Measurements from ENCODE around the gene TMC1. TPM values are rescaled to one million over a fixed set of nuclear protein-coding genes. Genes with fewer than 3 reads are reported as not detected.

Gene TMC1
- total RNA-seq, 2 experiments from 2014 or later = not detected

GRCh38 chr9:72701510-72701909 lies 180.1 kb downstream of the TMC1 start:
- H3K27ac Mint-ChIP-seq = no peak overlapping the region
- CTCF ChIA-PET = no interaction called here
- no peaks in the 10 kb centered on the region for H3K4me1 Mint-ChIP-seq (ENCODE audit: low read depth)
- no peaks in the 10 kb centered on the region for H3K36me3 Mint-ChIP-seq
- no peak for DNase-seq
- POLR2A ChIA-PET = no interaction called here
- H3K9me3 Mint-ChIP-seq = no peaks in the 10 kb centered on the region
- intact Hi-C loops (cut with micrococcal nuclease) = no loop called here
- H3K27me3 Mint-ChIP-seq = no peaks in the 10 kb centered on the region
- H3K4me3 Mint-ChIP-seq = no peak overlapping the region

- intact Hi-C loops (cut with micrococcal nuclease) = no loop called here
- no peaks in the 10 kb centered on the region for H3K36me3 Mint-ChIP-seq
- H3K27me3 Mint-ChIP-seq = no peaks in the 10 kb centered on the region
- H3K4me1 Mint-ChIP-seq (ENCODE audit: low read depth) = no peaks in the 10 kb centered on the region
- CTCF ChIA-PET = interaction anchor here (2.6 kb wide), 1 partner anchor 9 kb away, joined by 9 read pairs; no protein-coding TSS in a partner anchor
- H3K27ac Mint-ChIP-seq = no peak overlapping the region
- no peak overlapping the region for H3K4me3 Mint-ChIP-seq
- POLR2A ChIA-PET = no interaction called here
- no peaks in the 10 kb centered on the region for H3K9me3 Mint-ChIP-seq
- DNase-seq = no peak
Observed at GRCh38 chr9:72703574-72703973, 182.2 kb downstream of the TMC1 start.

- no peak overlapping the region for H3K27ac Mint-ChIP-seq
- H3K4me3 Mint-ChIP-seq = no peak overlapping the region
- intact Hi-C loops (cut with micrococcal nuclease) = no loop called here
- DNase-seq = no peak
- no peaks in the 10 kb centered on the region for H3K27me3 Mint-ChIP-seq
- ChIA-PET POLR2A (no interaction called here), CTCF (interaction anchor here (0.6 to 2.6 kb wide), 3 partner anchors 10 to 424 kb away, joined by 3 to 9 read pairs (median 5); no protein-coding TSS in a partner anchor)
- no peaks in the 10 kb centered on the region for H3K4me1 Mint-ChIP-seq (ENCODE audit: low read depth)
- H3K36me3 Mint-ChIP-seq = no peaks in the 10 kb centered on the region
- no peaks in the 10 kb centered on the region for H3K9me3 Mint-ChIP-seq
Observed at GRCh38 chr9:72704688-72705375, 183.4 kb downstream of the TMC1 start.

DNA sequence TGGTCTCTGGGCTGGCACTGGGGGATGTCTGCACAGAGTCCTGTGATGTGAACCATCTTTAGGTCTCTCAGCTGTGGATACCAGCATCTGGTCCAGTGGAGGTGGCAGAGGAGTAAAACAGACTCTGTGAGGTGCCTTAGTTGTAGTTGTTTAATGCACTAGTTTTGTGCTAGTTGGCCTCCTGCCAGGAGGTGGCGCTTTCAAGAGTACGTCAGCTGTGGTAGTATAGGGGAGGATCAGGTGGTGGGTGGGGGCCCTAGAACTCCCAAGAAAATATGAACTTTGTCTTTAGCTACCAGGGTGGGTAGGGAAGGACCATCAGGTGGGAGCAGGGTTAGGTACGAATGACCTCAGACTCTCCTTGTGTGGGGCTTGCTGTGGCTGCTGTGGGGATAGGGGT lies 197.1 kb downstream of the TMC1 start:
- intact Hi-C loops (cut with micrococcal nuclease) = no loop called here
- H3K27me3 Mint-ChIP-seq = peaks cover 9% of the 10 kb centered on the region
- H3K9me3 Mint-ChIP-seq = no peaks in the 10 kb centered on the region
- no peak overlapping the region for H3K27ac Mint-ChIP-seq
- no peak for DNase-seq
- H3K36me3 Mint-ChIP-seq = no peaks in the 10 kb centered on the region
- no peak overlapping the region for H3K4me3 Mint-ChIP-seq
- no peaks in the 10 kb centered on the region for H3K4me1 Mint-ChIP-seq (ENCODE audit: low read depth)
- ChIA-PET CTCF (no interaction called here), POLR2A (no interaction called here)

- H3K27ac Mint-ChIP-seq = no peak overlapping the region
- no peaks in the 10 kb centered on the region for H3K9me3 Mint-ChIP-seq
- CTCF ChIA-PET = no interaction called here
Observed at GRCh38 chr9:72721067-72721466, 199.7 kb downstream of the TMC1 start.

GRCh38 chr9:72726947-72727346 lies 205.5 kb downstream of the TMC1 start:
- peaks cover 4% of the 10 kb centered on the region for H3K27me3 Mint-ChIP-seq
- no peaks in the 10 kb centered on the region for H3K36me3 Mint-ChIP-seq
- H3K9me3 Mint-ChIP-seq = no peaks in the 10 kb centered on the region
- H3K4me1 Mint-ChIP-seq (ENCODE audit: low read depth) = no peaks in the 10 kb centered on the region
- POLR2A ChIA-PET = no interaction called here
- DNase-seq = no peak
- no peak overlapping the region for H3K27ac Mint-ChIP-seq
- CTCF ChIA-PET = interaction anchor here (1.0 kb wide), 1 partner anchor 447 kb away, joined by 3 read pairs; no protein-coding TSS in a partner anchor
- intact Hi-C loops (cut with micrococcal nuclease) = no loop called here
- H3K4me3 Mint-ChIP-seq = no peak overlapping the region

More at GRCh38 chr9:72721067-72721466, 199.7 kb downstream of the TMC1 start:
- Mint-ChIP-seq H3K4me3 (no peak overlapping the region), H3K36me3 (no peaks in the 10 kb centered on the region), H3K27me3 (peaks cover 11% of the 10 kb centered on the region), H3K4me1 (ENCODE audit: low read depth) (no peaks in the 10 kb centered on the region)
- POLR2A ChIA-PET = no interaction called here
- intact Hi-C loops (cut with micrococcal nuclease) = no loop called here
- DNase-seq = no peak

DNA sequence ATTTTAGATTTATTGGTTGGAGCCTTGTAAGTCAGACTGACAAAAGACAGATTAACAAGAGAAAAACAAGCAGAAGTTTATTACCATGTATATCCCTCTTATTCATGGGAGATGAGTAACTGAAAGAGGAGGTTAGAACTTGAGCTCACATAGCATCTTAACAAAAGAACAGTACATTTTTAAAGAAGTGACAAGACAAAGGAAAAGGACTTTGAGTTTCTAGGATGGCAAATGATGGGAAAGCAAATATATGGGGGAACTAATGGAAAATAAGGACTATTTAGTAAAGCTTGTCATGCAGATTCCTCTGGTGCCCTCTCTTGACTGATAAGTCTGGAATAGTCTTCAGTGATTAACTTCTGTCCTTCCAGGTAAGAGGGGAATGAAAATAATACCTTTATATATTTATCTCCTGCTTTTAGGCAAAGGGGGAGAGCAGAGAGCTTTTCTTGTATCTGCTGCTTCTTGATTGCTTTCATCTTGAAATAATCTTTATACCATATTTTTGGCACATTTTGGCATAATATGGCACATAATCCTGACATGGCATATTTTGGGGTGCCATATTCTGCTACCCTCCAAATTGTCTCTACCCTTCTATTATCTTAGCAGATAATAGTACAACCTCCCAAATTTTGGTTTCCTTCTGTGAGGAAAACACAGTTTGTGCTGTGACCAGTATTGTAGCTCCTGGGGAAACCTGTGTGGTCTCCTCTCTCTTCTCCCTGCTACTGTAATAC lies 206.8 kb downstream of the TMC1 start:
- Mint-ChIP-seq H3K9me3 (no peaks in the 10 kb centered on the region), H3K4me1 (ENCODE audit: low read depth) (no peaks in the 10 kb centered on the region), H3K27ac (no peak overlapping the region), H3K36me3 (no peaks in the 10 kb centered on the region), H3K4me3 (no peak overlapping the region), H3K27me3 (peaks cover 4% of the 10 kb centered on the region)
- intact Hi-C loops (cut with micrococcal nuclease) = no loop called here
- ChIA-PET CTCF (interaction anchor here (1.5 kb wide), 1 partner anchor 11 kb away, joined by 4 read pairs; no protein-coding TSS in a partner anchor), POLR2A (interaction anchor here (0.6 kb wide), 1 partner anchor 125 kb away, joined by 3 read pairs; no protein-coding TSS in a partner anchor)
- DNase-seq = no peak

DNA sequence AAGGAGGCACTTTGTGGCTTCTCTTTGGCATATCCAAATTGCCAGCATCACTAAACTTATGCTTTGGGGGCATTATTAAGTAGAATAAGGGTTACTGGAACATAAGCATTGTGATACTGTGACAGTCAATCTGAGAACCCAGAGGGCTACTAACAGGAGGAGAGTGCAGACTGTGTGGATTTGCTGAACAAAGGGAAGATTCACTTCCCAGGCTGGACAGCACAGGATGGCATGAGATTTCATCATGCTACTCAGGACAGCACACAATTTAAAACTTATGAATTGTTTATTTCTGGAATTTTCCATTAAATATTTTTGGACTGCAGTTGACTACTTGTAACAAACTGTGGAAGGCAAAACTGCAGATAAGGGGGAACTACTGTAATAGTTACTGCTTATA lies 212.5 kb downstream of the TMC1 start:
- Mint-ChIP-seq H3K9me3 (no peaks in the 10 kb centered on the region), H3K27me3 (peaks cover 3% of the 10 kb centered on the region), H3K4me1 (ENCODE audit: low read depth) (no peaks in the 10 kb centered on the region), H3K4me3 (no peak overlapping the region), H3K36me3 (no peaks in the 10 kb centered on the region), H3K27ac (no peak overlapping the region)
- no peak for DNase-seq
- ChIA-PET POLR2A (no interaction called here), CTCF (no interaction called here)
- intact Hi-C loops (cut with micrococcal nuclease) = no loop called here

DNA sequence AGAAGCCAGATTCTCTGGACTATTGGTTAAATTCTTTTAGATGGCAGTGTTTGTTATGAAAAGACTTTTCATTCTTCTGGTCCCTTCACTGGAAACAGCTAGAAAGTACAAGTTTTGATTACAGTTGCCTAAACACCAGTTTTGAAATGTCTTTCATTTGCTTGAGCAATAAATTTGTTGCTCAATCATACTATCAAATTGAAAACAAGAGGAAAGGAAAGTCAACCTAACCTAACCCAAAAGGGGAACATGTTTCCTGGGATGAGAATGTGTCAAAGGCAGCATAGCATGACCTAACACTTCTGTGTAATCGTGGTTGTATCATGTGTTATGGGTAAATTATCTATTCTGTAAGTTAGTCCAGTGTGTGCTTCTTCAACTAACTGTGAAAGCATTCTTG lies 213.2 kb downstream of the TMC1 start:
- intact Hi-C loops (cut with micrococcal nuclease) = no loop called here
- H3K27ac Mint-ChIP-seq = no peak overlapping the region
- no peak for DNase-seq
- peaks cover 3% of the 10 kb centered on the region for H3K27me3 Mint-ChIP-seq
- no peak overlapping the region for H3K4me3 Mint-ChIP-seq
- ChIA-PET POLR2A (no interaction called here), CTCF (no interaction called here)
- H3K4me1 Mint-ChIP-seq (ENCODE audit: low read depth) = no peaks in the 10 kb centered on the region
- no peaks in the 10 kb centered on the region for H3K9me3 Mint-ChIP-seq
- no peaks in the 10 kb centered on the region for H3K36me3 Mint-ChIP-seq

DNA sequence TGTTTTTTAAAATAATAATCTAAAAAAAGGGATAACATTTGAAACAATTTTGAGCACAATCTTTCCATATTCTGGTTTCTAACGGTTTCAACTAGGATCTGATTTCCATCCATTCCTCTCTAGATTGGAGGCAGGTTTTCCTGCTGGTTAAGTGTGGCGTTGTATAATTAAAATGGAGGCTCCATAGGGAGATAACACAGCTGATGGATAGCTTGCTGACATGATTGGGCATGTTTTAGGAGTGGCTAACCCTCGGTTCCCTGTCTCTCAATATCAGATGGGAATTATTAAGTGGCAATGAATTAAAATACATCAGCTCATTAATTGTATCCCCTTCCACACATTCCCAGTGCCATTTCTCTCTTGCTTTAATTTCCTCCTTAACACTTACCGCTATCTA lies 222.4 kb downstream of the TMC1 start:
- DNase-seq = no peak
- Mint-ChIP-seq H3K4me3 (no peak overlapping the region), H3K9me3 (no peaks in the 10 kb centered on the region), H3K27ac (no peak overlapping the region), H3K4me1 (ENCODE audit: low read depth) (no peaks in the 10 kb centered on the region), H3K36me3 (no peaks in the 10 kb centered on the region), H3K27me3 (peaks cover 7% of the 10 kb centered on the region)
- ChIA-PET CTCF (no interaction called here), POLR2A (no interaction called here)
- intact Hi-C loops (cut with micrococcal nuclease) = no loop called here

GRCh38 chr9:72749276-72749675 lies 227.9 kb downstream of the TMC1 start:
- intact Hi-C loops (cut with micrococcal nuclease) = no loop called here
- DNase-seq = no peak
- CTCF ChIA-PET = no interaction called here
- POLR2A ChIA-PET = no interaction called here
- H3K4me3 Mint-ChIP-seq = no peak overlapping the region
- H3K9me3 Mint-ChIP-seq = no peaks in the 10 kb centered on the region
- no peaks in the 10 kb centered on the region for H3K4me1 Mint-ChIP-seq (ENCODE audit: low read depth)
- peaks cover 6% of the 10 kb centered on the region for H3K27me3 Mint-ChIP-seq
- H3K27ac Mint-ChIP-seq = no peak overlapping the region
- H3K36me3 Mint-ChIP-seq = no peaks in the 10 kb centered on the region

DNA sequence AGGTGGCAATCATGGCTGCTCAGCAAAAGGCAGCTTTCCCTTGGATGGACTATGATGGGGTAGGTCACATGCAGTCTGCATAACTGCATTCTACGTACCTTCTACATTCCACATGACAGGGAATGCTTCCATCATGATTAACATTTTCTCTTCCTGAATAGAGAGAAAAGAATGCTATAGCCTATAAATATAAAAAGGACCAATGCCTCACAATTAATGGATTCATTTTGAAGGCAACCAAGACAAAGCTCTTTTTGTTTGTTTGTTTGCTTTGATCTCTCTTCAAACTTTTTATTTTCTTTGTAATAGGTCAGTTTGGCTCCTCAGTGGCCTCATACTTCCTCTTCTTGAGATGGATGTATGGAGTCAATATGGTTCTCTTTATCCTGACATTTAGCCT lies 230.1 kb downstream of the TMC1 start:
- no peak overlapping the region for H3K27ac Mint-ChIP-seq
- no peaks in the 10 kb centered on the region for H3K9me3 Mint-ChIP-seq
- no peaks in the 10 kb centered on the region for H3K36me3 Mint-ChIP-seq
- H3K4me1 Mint-ChIP-seq (ENCODE audit: low read depth) = no peaks in the 10 kb centered on the region
- DNase-seq = no peak
- POLR2A ChIA-PET = no interaction called here
- CTCF ChIA-PET = interaction anchor here (1.5 kb wide), 1 partner anchor 480 kb away, joined by 5 read pairs; no protein-coding TSS in a partner anchor
- H3K4me3 Mint-ChIP-seq = no peak overlapping the region
- peaks cover 10% of the 10 kb centered on the region for H3K27me3 Mint-ChIP-seq
- intact Hi-C loops (cut with micrococcal nuclease) = no loop called here

Measured in activated CD4-positive, alpha-beta memory T cell treated with anti-CD3 and anti-CD28 coated beads for 36 hours (primary cell).